GM12801 (cell line): Measurements from ENCODE around the gene CUX1.

Source experiments
- CTCF ChIP-seq: IDR thresholded peaks from one replicate; pipeline ENCODE4 v1.5.1; 2011; ENCODE audit warnings: control low read depth; ENCODE audit not compliant: insufficient read length; ENCODE audit errors: extremely low read depth

Gene CUX1

GRCh38 chr7:102080434-102081243 is 263.2 kb downstream of the CUX1 start:
- no peak for TF ChIP-seq CTCF

GRCh38 chr7:102081244-102081627 is 263.8 kb downstream of the CUX1 start:
- no peak for TF ChIP-seq CTCF

GRCh38 chr7:102082693-102083368 is 265.4 kb downstream of the CUX1 start:
- no peak for TF ChIP-seq CTCF

- no peak for TF ChIP-seq CTCF
These were observed 267.9 kb downstream of the CUX1 start for GRCh38 chr7:102085218-102085772.

- no peak for TF ChIP-seq CTCF
These were observed 272.0 kb downstream of the CUX1 start for GRCh38 chr7:102089175-102090098.

- no peak for TF ChIP-seq CTCF
These were observed 276.3 kb downstream of the CUX1 start for GRCh38 chr7:102093599-102094315.
